ENCODE measurements around the gene PCGF5.
"Not testable (repeated sequence)": the region's sequence is repeated elsewhere in the genome, so short reads cannot be mapped to it uniquely, and the experiment has no call there.

The PCGF5 gene

GRCh38 chr10:91220194-91220953 is at the start of gene PCGF5:
Gene PCGF5 (plus strand): TSS chr10:91220663. CDS start chr10:91222872, 2,209 bp downstream.
- H3K27ac ChIP-seq (ENCODE audit: poor library complexity, severe bottlenecking) = no peak within 1 kb of the TSS
- no peaks in the 10 kb centered on the region for H3K27me3 ChIP-seq (ENCODE audit: insufficient read depth, poor library complexity, severe bottlenecking)
- no peaks in the 10 kb centered on the region; the same call in 1 of the 2 replicates for H3K36me3 ChIP-seq (ENCODE audit: low read depth)
- no peaks in the 10 kb centered on the region for H3K9me3 ChIP-seq (ENCODE audit: severe bottlenecking)
- H3K4me1 ChIP-seq (ENCODE audit: insufficient read depth, poor library complexity, severe bottlenecking) = peaks cover 4% of the 10 kb centered on the region
- peak within 1 kb of the TSS; percentile 73 for H3K4me3 ChIP-seq (ENCODE audit: severe bottlenecking)
- TF ChIP-seq CTCF (IDR thresholded peaks at IDR 0.05; ENCODE audit: poor library complexity, severe bottlenecking) = peak; percentile 21
- ATAC-seq (ENCODE audit: low read depth) (peak; percentile 97), DNase-seq (ENCODE audit: low spot score) (peak; percentile 84)

GRCh38 chr10:91171485-91171884 is 49.0 kb upstream of the PCGF5 start:
- no peak for TF ChIP-seq CTCF (IDR thresholded peaks at IDR 0.05; ENCODE audit: poor library complexity, severe bottlenecking)
- Histone ChIP-seq H3K9me3 (ENCODE audit: severe bottlenecking) (no peaks in the 10 kb centered on the region), H3K27ac (ENCODE audit: poor library complexity, severe bottlenecking) (no peak overlapping the region), H3K4me3 (ENCODE audit: severe bottlenecking) (no peak overlapping the region), H3K4me1 (ENCODE audit: insufficient read depth, poor library complexity, severe bottlenecking) (no peaks in the 10 kb centered on the region), H3K36me3 (ENCODE audit: low read depth) (no peaks in the 10 kb centered on the region), H3K27me3 (ENCODE audit: insufficient read depth, poor library complexity, severe bottlenecking) (no peaks in the 10 kb centered on the region)
- DNase-seq (ENCODE audit: low spot score) (no peak), ATAC-seq (ENCODE audit: low read depth) (no peak)

- DNase-seq (ENCODE audit: low spot score) (no peak), ATAC-seq (ENCODE audit: low read depth) (no peak)
- no peak for TF ChIP-seq CTCF (IDR thresholded peaks at IDR 0.05; ENCODE audit: poor library complexity, severe bottlenecking)
- Histone ChIP-seq H3K9me3 (ENCODE audit: severe bottlenecking) (no peaks in the 10 kb centered on the region), H3K27ac (ENCODE audit: poor library complexity, severe bottlenecking) (no peak overlapping the region), H3K36me3 (ENCODE audit: low read depth) (no peaks in the 10 kb centered on the region), H3K4me1 (ENCODE audit: insufficient read depth, poor library complexity, severe bottlenecking) (no peaks in the 10 kb centered on the region), H3K4me3 (ENCODE audit: severe bottlenecking) (no peak overlapping the region), H3K27me3 (ENCODE audit: insufficient read depth, poor library complexity, severe bottlenecking) (no peaks in the 10 kb centered on the region)
These were observed 48.1 kb upstream of the PCGF5 start for GRCh38 chr10:91172348-91172747.

- Histone ChIP-seq H3K27me3 (ENCODE audit: insufficient read depth, poor library complexity, severe bottlenecking) (no peaks in the 10 kb centered on the region), H3K27ac (ENCODE audit: poor library complexity, severe bottlenecking) (no peak overlapping the region), H3K9me3 (ENCODE audit: severe bottlenecking) (no peaks in the 10 kb centered on the region), H3K36me3 (ENCODE audit: low read depth) (no peaks in the 10 kb centered on the region), H3K4me3 (ENCODE audit: severe bottlenecking) (no peak overlapping the region), H3K4me1 (ENCODE audit: insufficient read depth, poor library complexity, severe bottlenecking) (no peaks in the 10 kb centered on the region)
- ATAC-seq (ENCODE audit: low read depth) (peak; percentile 53), DNase-seq (ENCODE audit: low spot score) (no peak)
- TF ChIP-seq CTCF (IDR thresholded peaks at IDR 0.05; ENCODE audit: poor library complexity, severe bottlenecking) = no peak
These were observed 35.1 kb upstream of the PCGF5 start for GRCh38 chr10:91185239-91185875.

- H3K4me3 ChIP-seq (ENCODE audit: severe bottlenecking) = no peak overlapping the region
- no peaks in the 10 kb centered on the region for H3K27me3 ChIP-seq (ENCODE audit: insufficient read depth, poor library complexity, severe bottlenecking)
- no peaks in the 10 kb centered on the region for H3K36me3 ChIP-seq (ENCODE audit: low read depth)
- H3K4me1 ChIP-seq (ENCODE audit: insufficient read depth, poor library complexity, severe bottlenecking) = no peaks in the 10 kb centered on the region
- no peak for DNase-seq (ENCODE audit: low spot score)
- ATAC-seq (ENCODE audit: low read depth) = no peak
- H3K9me3 ChIP-seq (ENCODE audit: severe bottlenecking) = no peaks in the 10 kb centered on the region
- no peak for TF ChIP-seq CTCF (IDR thresholded peaks at IDR 0.05; ENCODE audit: poor library complexity, severe bottlenecking)
- H3K27ac ChIP-seq (ENCODE audit: poor library complexity, severe bottlenecking) = no peak overlapping the region
These were observed 33.3 kb upstream of the PCGF5 start for GRCh38 chr10:91187156-91187555.

GRCh38 chr10:91188010-91188409 is 32.5 kb upstream of the PCGF5 start:
- not testable (repeated sequence) for H3K9me3 ChIP-seq (ENCODE audit: severe bottlenecking); H3K27me3 ChIP-seq (ENCODE audit: insufficient read depth, poor library complexity, severe bottlenecking); ATAC-seq (ENCODE audit: low read depth); H3K27ac ChIP-seq (ENCODE audit: poor library complexity, severe bottlenecking); DNase-seq (ENCODE audit: low spot score); H3K4me1 ChIP-seq (ENCODE audit: insufficient read depth, poor library complexity, severe bottlenecking); H3K36me3 ChIP-seq (ENCODE audit: low read depth); H3K4me3 ChIP-seq (ENCODE audit: severe bottlenecking)
